Measurements from ENCODE around the gene CRK. TPM values are rescaled to one million over a fixed set of nuclear protein-coding genes. Genes with fewer than 3 reads are reported as not detected.

Gene CRK
- polyA plus RNA-seq, 3 donors: 22.3 to 28.0 (median 26.5) TPM

- H3K27ac Mint-ChIP-seq: peak overlapping the region in 1 of 7 donors; percentile 25
These were observed 43.6 kb downstream of the CRK start for GRCh38 chr17:1412185-1413110.

GRCh38 chr17:1402262-1402586, 53.8 kb downstream of the CRK start:
- intact Hi-C loops (cut with micrococcal nuclease): loop anchor here in 1 of 2 donors (5.0 kb wide), 2 partner anchors 35 to 60 kb away; no protein-coding TSS in a partner anchor
- no peak overlapping the region for H3K27ac Mint-ChIP-seq

More at GRCh38 chr17:1412185-1413110, 43.6 kb downstream of the CRK start:
- H3K4me1 Mint-ChIP-seq: no peaks in the 10 kb centered on the region
- H3K9me3 Mint-ChIP-seq: peaks cover 0 to 9% (median 0%) of the 10 kb centered on the region in 7 donors
- H4K20me1 ChIP-seq (ENCODE audit: insufficient read depth, low read length): peaks cover 22% of the 10 kb centered on the region
- no peak overlapping the region for H3K4me2 ChIP-seq (replicated peaks; ENCODE audit: extremely low read depth, low read length, poor library complexity, severe bottlenecking)
- no peak overlapping the region for H3K27ac ChIP-seq (ENCODE audit: low read depth in 1 of 2, low read length in 2 of 2)
- no peak overlapping the region for H3K4me3 ChIP-seq (replicated peaks in 1 of 3; ENCODE audit: low read depth in 2 of 3, low read length in 3 of 3)
- H3K9me3 ChIP-seq (replicated peaks in 1 of 2; ENCODE audit: control insufficient read depth in 1 of 2, insufficient read depth in 1 of 2, low read length in 2 of 2): no peaks in the 10 kb centered on the region
- H3K79me2 ChIP-seq (ENCODE audit: insufficient read depth, low read length): no peaks in the 10 kb centered on the region
- no peak overlapping the region for H3K4me3 Mint-ChIP-seq
- H3K27me3 Mint-ChIP-seq (ENCODE audit: low read depth in 3 of 3): peaks cover 4 to 8% (median 4%) of the 10 kb centered on the region in 3 donors
- 88% methylated on average over 13 of the region's 27 CpGs for WGBS (ENCODE audit: insufficient coverage)
- no peaks in the 10 kb centered on the region for H3K4me1 ChIP-seq (ENCODE audit: control insufficient read depth in 1 of 2, insufficient read depth in 2 of 2, low read length in 2 of 2)
- intact Hi-C loops (cut with micrococcal nuclease): no loop called here
- DNase-seq: no peak
- H3K36me3 ChIP-seq (replicated peaks in 1 of 2; ENCODE audit: control insufficient read depth in 1 of 2, insufficient read depth in 2 of 2, low read length in 2 of 2): no peaks in the 10 kb centered on the region
- TF ChIP-seq CTCF (IDR thresholded peaks at IDR 0.05): no peak
- H2AFZ ChIP-seq (ENCODE audit: insufficient read depth, low read depth, low read length, poor library complexity, severe bottlenecking): no peak overlapping the region
- no peaks in the 10 kb centered on the region for H3K27me3 ChIP-seq (ENCODE audit: control insufficient read depth in 2 of 2, insufficient read depth in 2 of 2, low read length in 2 of 2)
- H3K36me3 Mint-ChIP-seq: peaks cover 0 to 10% of the 10 kb centered on the region in 2 donors
- no peak overlapping the region for H3K9ac ChIP-seq (ENCODE audit: insufficient read depth, low read length, poor library complexity, severe bottlenecking)

More at GRCh38 chr17:1402262-1402586, 53.8 kb downstream of the CRK start:
- peaks cover 39 to 43% of the 10 kb centered on the region in 2 donors for H3K4me1 ChIP-seq (ENCODE audit: control insufficient read depth in 1 of 2, insufficient read depth in 2 of 2, low read length in 2 of 2)
- Mint-ChIP-seq H3K4me1 (peaks cover 38% of the 10 kb centered on the region), H3K27me3 (ENCODE audit: low read depth in 3 of 3) (peaks cover 3 to 10% (median 7%) of the 10 kb centered on the region in 3 donors), H3K4me3 (no peak overlapping the region), H3K9me3 (no peaks in the 10 kb centered on the region), H3K36me3 (no peaks in the 10 kb centered on the region)
- no peak overlapping the region for H3K4me3 ChIP-seq (replicated peaks in 1 of 3; ENCODE audit: low read depth in 2 of 3, low read length in 3 of 3)
- no peaks in the 10 kb centered on the region for H3K27me3 ChIP-seq (ENCODE audit: control insufficient read depth in 2 of 2, insufficient read depth in 2 of 2, low read length in 2 of 2)
- H3K79me2 ChIP-seq (ENCODE audit: insufficient read depth, low read length): peaks cover 29% of the 10 kb centered on the region
- no peak for TF ChIP-seq CTCF (IDR thresholded peaks at IDR 0.05)
- peaks cover 35% of the 10 kb centered on the region for H4K20me1 ChIP-seq (ENCODE audit: insufficient read depth, low read length)
- H2AFZ ChIP-seq (ENCODE audit: insufficient read depth, low read depth, low read length, poor library complexity, severe bottlenecking): no peak overlapping the region
- H3K9me3 ChIP-seq (replicated peaks in 1 of 2; ENCODE audit: control insufficient read depth in 1 of 2, insufficient read depth in 1 of 2, low read length in 2 of 2): no peaks in the 10 kb centered on the region
- H3K36me3 ChIP-seq (replicated peaks in 1 of 2; ENCODE audit: control insufficient read depth in 1 of 2, insufficient read depth in 2 of 2, low read length in 2 of 2): no peaks in the 10 kb centered on the region
- no peak overlapping the region for H3K9ac ChIP-seq (ENCODE audit: insufficient read depth, low read length, poor library complexity, severe bottlenecking)
- no peak overlapping the region for H3K27ac ChIP-seq (ENCODE audit: low read depth in 1 of 2, low read length in 2 of 2)
- peak in 1 of 3 donors; percentile 18 for DNase-seq
- whole genome bisulfite sequencing (ENCODE audit: insufficient coverage): no CpG with 5 or more reads among the region's 4 CpGs
- H3K4me2 ChIP-seq (replicated peaks; ENCODE audit: extremely low read depth, low read length, poor library complexity, severe bottlenecking): no peak overlapping the region
